Endometrial microvascular endothelial cells (primary cell): ENCODE data around the gene HAUS3. TPM values are rescaled to one million over a fixed set of nuclear protein-coding genes. Genes with fewer than 3 reads are reported as not detected.

Experiments used
- in situ Hi-C: cut with HindIII; loops from 2 replicates; pipeline ENCODE4 v1.10.0; 2017; ENCODE audit warnings: low sequenced_read_pairs, low pct_unique_long_range_greater_than_20kb; ENCODE audit errors: inconsistent ontology term
- total RNA-seq: library from RNA; depleted of rRNA; stranded (reverse); fragments of >200 nt; gene quantifications from one replicate; pipeline ENCODE4 v1.2.3, GENCODE V29; 2015; ENCODE audit errors: inconsistent ontology term

The HAUS3 gene
- total RNA-seq, 1 donor from 2014 or later, result 19.2 TPM

GRCh38 chr4:2255501-2256155 is 13.7 kb upstream of the HAUS3 start:
- in situ Hi-C loops, result no loop called here

- in situ Hi-C loops, result no loop called here
Observed at GRCh38 chr4:2254665-2255500, 13.0 kb upstream of the HAUS3 start.

- in situ Hi-C loops, result no loop called here
Observed at GRCh38 chr4:2253160-2254084, 11.5 kb upstream of the HAUS3 start.

GRCh38 chr4:2252530-2253091 is 10.7 kb upstream of the HAUS3 start:
- in situ Hi-C loops, result no loop called here

- in situ Hi-C loops, result no loop called here
Observed at GRCh38 chr4:2251795-2252529, 10.0 kb upstream of the HAUS3 start.

DNA sequence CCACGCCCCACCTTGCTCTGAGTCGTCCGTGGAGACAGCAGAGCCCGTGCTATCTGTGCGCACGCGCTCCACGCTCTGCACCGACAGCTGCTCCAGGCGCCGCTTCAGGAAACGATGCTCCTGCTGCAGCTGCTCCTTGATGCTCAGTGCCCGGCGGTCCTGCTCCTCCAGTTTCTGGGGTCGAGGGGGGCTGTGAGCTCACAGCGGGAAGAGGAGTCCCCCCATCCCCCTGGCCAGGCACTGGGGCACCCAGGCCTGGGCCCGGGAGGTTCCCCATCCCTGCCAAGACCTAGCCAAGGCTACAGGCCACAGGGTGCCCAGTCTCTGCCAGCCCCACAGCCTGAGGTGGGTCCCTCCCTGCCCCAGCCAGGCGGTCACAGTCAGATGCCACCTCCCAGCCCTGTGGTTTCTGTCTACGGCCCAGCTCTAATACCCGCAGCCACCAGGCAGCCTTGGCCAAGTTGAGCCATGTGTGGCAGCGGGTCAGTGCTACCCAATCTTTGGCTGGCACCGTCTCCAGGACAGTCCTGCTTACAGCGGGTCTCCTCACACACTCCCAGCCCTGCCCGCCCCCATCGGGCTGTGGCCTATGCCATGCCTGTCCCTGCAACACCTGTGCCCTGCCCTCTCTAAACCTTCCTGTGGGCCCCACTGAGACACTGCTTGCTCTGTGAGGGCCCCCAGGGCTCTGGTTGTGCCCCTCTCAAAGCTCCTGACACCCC is 9.3 kb upstream of the HAUS3 start:
- in situ Hi-C loops, result no loop called here

DNA sequence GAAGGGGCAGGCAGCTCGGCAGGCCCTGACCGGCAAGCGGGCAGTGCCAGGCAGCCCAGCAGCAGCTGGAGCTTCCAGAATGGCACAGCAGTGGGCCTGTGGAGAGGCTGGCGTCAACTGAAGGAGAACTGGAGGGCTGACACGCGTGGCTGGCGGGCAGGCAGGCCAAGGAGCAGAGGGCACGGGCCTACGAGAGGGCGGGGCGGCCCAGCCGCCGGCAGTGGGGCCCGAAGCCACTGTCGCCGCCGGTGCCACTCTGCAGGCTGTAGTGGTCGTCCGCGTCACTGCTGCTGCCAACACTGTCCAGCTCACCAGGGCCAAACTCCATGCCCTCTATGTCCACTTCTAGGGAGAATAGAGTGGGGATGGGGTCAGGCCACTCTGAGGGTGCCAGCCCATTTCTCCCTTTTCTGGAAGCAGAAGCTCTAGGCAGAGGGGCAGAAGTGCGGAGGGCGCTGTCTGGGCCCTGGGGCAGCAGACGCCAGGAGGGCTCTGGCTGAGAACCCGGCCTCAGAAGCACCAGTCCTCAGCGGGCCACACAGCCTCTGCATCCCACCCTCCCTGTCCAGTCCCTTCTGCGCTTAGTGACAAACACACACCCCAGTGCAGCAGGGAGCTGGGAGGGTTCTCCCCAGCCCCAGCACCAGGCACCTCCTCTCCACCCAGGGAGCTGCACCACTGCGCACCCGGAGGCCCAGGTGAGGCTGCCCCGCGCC is 8.6 kb upstream of the HAUS3 start:
- in situ Hi-C loops, result no loop called here

DNA sequence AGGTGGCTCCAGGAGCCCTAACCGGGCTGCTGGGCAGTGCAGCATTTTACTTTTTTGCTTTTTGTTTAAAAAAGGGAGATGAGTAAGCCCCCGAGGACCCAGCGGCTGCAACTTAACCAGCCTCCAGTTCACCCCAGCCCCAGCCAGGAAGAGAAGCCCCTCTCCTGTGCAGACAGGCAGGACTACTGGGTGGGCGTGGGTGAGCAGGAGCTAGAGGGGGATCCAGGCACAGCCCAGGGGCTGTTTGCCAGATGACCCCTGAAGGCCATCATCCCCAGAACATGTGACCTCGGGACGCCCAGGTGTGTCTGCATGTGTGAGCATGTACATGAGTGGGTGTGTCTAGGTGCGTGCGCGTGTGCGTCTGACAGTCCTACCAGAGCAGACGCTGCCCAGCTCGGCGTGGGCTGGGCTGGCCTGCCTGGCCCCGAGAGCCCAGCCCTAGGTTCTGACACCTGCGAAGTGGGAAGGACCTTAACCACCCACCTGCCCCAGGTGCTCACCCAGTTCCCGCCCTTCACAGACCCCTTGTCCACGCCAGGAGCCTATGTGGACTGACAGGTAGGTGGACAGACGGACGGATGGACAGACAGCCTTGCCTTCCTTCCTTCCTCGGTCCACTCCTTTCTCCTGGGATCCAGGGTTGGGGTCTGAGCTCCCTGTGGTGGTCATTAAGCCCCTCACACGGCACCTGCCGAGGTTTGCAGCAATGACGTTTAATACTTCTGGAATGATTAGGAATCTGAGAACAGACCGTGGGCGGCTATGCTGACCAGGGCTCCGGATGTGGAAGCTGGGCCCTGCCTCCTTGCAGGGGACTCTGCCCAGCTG is 7.8 kb upstream of the HAUS3 start:
- in situ Hi-C loops, result no loop called here

- in situ Hi-C loops, result no loop called here
Observed at GRCh38 chr4:2248821-2249261, 6.9 kb upstream of the HAUS3 start.

DNA sequence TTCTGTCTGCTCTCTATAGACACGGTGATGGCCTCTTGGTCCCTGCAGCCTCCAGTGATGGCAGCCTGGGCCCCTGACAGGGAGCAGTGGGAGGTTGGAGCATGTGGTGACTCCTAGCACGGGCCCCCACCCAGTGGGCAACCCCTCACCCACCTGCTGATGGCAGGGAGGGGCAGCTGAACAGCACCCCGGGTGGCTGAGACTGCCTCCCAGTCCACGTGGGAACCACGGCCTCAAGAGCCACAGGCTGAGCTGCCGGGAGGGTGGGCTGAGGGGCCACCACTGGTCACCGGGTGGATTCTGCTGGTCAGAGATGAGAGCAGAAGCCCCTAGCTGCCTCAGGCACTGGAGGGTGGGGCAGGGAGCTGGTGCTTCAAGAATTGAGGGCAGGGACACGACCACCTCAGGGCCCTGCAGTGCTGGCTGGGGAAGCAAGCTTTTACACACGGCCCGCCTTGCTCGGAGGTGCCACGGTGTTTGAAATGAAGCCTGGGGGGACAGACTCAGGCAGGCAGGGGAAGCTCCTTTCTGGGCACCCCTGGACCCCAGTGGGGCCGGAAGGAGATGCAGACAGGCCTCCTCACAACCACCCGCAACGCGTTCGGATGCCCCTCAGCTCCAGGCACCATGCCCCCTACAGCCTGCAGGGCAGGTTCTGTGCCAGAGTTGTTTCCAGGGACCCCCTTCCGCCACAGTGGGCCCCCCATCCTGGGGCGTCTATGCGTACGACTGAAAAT is 6.3 kb upstream of the HAUS3 start:
- in situ Hi-C loops, result no loop called here

DNA sequence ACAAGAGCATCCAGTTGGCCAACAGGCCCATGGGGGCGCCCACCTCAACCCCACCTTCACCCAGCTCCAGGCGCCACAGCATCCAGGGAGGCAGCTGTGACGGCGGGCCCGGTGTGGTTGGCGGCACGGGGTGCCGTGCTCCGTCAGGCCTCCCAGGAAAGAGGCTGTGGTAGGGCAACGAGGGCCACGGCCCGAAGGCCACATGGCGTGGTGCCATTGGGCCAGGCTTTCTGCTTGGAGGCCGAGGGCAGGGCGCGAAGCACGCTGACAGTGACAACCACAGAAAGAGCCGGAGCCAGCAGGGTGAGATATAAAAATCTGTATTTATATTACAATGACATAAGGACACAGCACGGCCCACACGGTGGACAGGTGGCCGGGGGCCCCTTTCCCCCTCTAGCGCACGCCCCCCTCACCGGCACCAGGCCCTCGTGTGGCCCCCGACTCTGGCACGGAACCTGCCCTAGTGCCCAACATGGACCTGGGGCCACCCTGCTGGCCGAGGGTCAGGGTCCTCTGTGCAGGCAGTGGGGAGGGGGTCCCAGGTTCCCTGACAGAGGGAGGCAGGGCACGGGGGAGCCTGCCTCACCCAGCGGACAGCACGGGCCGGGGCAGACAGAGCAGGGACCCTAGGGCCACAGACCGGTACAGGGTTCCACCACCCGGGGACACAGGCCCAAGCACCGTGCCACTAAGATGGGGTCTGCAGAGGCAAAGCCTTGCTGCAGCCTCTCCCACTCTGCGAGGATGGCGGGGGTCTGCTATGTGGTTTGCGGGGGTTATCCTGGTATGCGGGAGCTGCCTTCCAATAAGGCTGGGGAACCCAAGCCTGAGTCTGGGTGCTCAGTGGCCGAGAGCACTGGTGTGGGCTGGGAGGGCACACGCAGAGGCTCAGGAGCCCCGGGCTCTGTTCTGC is 5.5 kb upstream of the HAUS3 start:
- in situ Hi-C loops, result no loop called here

DNA sequence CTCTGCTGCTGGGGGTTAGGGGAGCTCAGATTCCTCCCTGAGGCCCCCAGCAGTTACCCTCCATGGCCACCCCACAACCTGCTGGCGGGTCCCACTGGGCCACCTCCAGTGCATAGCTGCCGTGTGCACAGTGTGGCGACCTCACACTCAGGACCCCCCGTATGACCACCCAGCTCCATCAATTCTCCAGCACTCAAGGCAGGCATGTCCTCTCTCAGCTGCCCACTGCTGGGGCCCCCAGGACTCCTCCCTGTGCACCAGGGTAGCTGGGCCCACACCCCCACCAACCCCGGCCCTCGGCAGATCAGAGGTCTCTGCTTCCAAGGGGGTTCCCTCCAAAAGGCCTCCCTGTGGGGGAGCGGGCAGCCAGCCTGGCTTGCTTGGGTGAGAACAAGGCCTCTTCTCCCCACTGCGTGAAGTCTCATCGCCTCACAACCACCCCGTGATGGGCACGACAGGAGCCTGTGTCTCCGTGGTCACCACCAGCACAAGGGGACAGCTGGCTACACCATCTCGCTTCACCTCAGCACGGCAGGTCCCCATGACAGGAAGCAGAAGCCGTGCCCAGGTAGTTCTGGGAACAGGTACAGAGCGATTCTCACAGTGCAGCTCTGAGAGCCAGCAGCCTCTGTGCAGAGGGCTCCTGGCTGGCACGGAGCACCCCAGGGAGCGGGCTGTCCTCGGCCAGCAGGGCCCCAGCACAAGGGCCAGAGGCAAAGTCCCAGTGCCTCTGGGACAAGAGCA is 4.6 kb upstream of the HAUS3 start:
- in situ Hi-C loops, result no loop called here

DNA sequence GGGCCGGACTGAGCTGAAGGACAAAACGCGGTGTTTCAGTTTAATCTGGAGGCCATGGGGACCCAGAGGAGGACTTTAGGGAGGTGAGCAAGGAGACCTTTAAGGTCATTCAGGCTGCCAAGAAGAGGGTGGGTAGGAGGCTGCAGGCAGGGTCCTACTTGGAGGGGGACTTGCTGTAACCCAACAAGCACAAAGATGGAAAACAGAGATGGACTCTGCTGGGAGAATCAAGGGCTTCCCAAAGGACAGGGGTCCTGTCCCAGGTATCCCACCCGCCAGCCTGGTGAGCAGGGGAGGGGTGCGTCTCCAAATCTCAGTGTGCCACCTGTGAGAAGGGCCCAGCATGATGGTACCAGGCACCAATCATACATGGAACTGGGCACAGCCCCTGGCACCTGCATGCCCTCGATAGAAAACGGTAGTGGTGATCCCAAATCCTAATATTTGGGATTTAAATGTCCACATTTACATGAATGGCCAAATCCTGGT is 3.9 kb upstream of the HAUS3 start:
- in situ Hi-C loops, result no loop called here
